Mesothelial cell of epicardium (in vitro differentiated cells): ENCODE measurements around the gene RALGAPB. TPM values are rescaled to one million over a fixed set of nuclear protein-coding genes. Genes with fewer than 3 reads are reported as not detected.

Experiments used
- DNase-seq, 2 experiments: peaks; one replicate each; pipeline ENCODE4 v3.0.0; 2021; ENCODE audit warnings: low spot score in 2 of 2; ENCODE audit not compliant: unreplicated experiment in 2 of 2
- H3K27ac Mint-ChIP-seq: 2 replicates; pipeline ENCODE4 v1.8.0; 2021; ENCODE audit warnings: mixed read lengths
- H3K27me3 Mint-ChIP-seq: 2 replicates; pipeline ENCODE4 v1.8.0; 2021; ENCODE audit warnings: low read depth, mixed read lengths
- H3K36me3 Mint-ChIP-seq: 2 replicates; pipeline ENCODE4 v1.8.0; 2021; ENCODE audit warnings: mixed read lengths
- H3K4me1 Mint-ChIP-seq: 2 replicates; pipeline ENCODE4 v1.8.0; 2021; ENCODE audit warnings: mixed read lengths
- H3K4me3 Mint-ChIP-seq: 2 replicates; pipeline ENCODE4 v1.8.0; 2021; ENCODE audit warnings: mild to moderate bottlenecking, moderate library complexity, mixed read lengths
- H3K9me3 Mint-ChIP-seq: 2 replicates; pipeline ENCODE4 v1.8.0; 2021; ENCODE audit warnings: mixed read lengths
- total RNA-seq: library from RNA; stranded (reverse); gene quantifications from 3 replicates; pipeline ENCODE4 v1.2.1, GENCODE V29; 2021
- TF ChIP-seq, protein P1 (sequence below): fragments of 200-600 bp; sonication (generic); IDR thresholded peaks from one replicate; pipeline ENCODE4 v1.5.0; 2021; ENCODE audit warnings: antibody characterized with exemption; ENCODE audit not compliant: unreplicated experiment

RALGAPB gene
- total RNA-seq, 1 donor from 2014 or later, result 43.5 TPM

- Mint-ChIP-seq H3K4me1 (peaks cover 20% of the 10 kb centered on the region), H3K36me3 (peaks cover 28% of the 10 kb centered on the region), H3K4me3 (no peak overlapping the region), H3K27me3 (no peaks in the 10 kb centered on the region), H3K27ac (no peak overlapping the region), H3K9me3 (no peaks in the 10 kb centered on the region)
- DNase-seq, result no peak
- TF ChIP-seq, protein P1, sequence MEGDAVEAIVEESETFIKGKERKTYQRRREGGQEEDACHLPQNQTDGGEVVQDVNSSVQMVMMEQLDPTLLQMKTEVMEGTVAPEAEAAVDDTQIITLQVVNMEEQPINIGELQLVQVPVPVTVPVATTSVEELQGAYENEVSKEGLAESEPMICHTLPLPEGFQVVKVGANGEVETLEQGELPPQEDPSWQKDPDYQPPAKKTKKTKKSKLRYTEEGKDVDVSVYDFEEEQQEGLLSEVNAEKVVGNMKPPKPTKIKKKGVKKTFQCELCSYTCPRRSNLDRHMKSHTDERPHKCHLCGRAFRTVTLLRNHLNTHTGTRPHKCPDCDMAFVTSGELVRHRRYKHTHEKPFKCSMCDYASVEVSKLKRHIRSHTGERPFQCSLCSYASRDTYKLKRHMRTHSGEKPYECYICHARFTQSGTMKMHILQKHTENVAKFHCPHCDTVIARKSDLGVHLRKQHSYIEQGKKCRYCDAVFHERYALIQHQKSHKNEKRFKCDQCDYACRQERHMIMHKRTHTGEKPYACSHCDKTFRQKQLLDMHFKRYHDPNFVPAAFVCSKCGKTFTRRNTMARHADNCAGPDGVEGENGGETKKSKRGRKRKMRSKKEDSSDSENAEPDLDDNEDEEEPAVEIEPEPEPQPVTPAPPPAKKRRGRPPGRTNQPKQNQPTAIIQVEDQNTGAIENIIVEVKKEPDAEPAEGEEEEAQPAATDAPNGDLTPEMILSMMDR, result no peak
Observed at GRCh38 chr20:38449046-38449445, 23.6 kb upstream of the RALGAPB start.

GRCh38 chr20:38450412-38450975 is 22.1 kb upstream of the RALGAPB start:
- TF ChIP-seq, protein P1, result no peak
- Mint-ChIP-seq H3K9me3 (no peaks in the 10 kb centered on the region), H3K36me3 (peaks cover 28% of the 10 kb centered on the region), H3K4me3 (no peak overlapping the region), H3K4me1 (peaks cover 20% of the 10 kb centered on the region), H3K27ac (no peak overlapping the region), H3K27me3 (no peaks in the 10 kb centered on the region)
- DNase-seq, result no peak

DNA sequence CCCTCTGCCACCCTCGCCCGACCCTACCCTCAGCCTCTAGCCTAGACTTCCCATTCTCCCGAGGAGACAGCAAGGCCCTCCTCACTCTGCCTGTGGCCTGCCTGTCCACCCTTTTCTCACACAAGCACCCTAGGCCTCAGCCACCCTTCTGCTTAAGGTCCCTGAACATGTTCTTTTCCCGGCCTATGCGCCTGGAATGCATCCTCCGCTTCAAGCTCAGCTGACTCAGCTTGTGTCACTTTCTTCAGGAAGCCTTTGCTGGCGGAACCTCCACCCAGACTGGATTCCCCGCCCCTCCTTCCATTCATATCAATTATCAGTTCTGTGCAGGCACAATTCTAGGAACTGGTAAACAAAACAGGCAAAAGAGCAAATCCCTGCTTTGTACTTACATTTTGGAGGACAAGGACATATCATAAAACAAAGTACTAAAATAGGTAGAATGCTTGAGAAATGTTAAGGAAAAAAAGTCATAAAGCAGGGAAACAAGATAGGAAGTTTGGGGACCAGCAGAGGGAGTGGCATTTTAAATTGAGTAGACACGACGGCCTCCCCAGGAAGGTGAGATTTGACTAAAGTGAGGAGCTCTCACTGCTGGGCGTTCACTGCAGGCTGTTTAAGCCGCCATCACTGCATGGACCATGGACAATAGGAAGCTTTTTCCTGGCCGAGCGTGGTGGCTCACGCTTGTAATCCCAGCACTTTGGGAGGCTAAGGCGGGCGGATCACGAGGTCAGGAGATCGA is 19.6 kb upstream of the RALGAPB start:
- Mint-ChIP-seq H3K4me3 (no peak overlapping the region), H3K36me3 (peaks cover 28% of the 10 kb centered on the region), H3K27me3 (no peaks in the 10 kb centered on the region), H3K4me1 (peaks cover 16% of the 10 kb centered on the region), H3K27ac (no peak overlapping the region), H3K9me3 (no peaks in the 10 kb centered on the region)
- no peak for DNase-seq
- TF ChIP-seq, protein P1, result no peak

- Mint-ChIP-seq H3K27ac (no peak overlapping the region), H3K27me3 (no peaks in the 10 kb centered on the region), H3K4me3 (no peak overlapping the region), H3K4me1 (peaks cover 11% of the 10 kb centered on the region), H3K9me3 (no peaks in the 10 kb centered on the region), H3K36me3 (peaks cover 28% of the 10 kb centered on the region)
- DNase-seq, result no peak
- TF ChIP-seq, protein P1, result no peak
Observed at GRCh38 chr20:38453941-38454340, 18.7 kb upstream of the RALGAPB start.

GRCh38 chr20:38454556-38455473 is 17.8 kb upstream of the RALGAPB start:
- TF ChIP-seq, protein P1, result no peak
- no peaks in the 10 kb centered on the region for H3K27me3 Mint-ChIP-seq
- H3K4me3 Mint-ChIP-seq, result no peak overlapping the region
- H3K27ac Mint-ChIP-seq, result no peak overlapping the region
- peaks cover 21% of the 10 kb centered on the region for H3K36me3 Mint-ChIP-seq
- no peak for DNase-seq
- peaks cover 9% of the 10 kb centered on the region for H3K4me1 Mint-ChIP-seq
- no peaks in the 10 kb centered on the region for H3K9me3 Mint-ChIP-seq
